Activated CD8-positive, alpha-beta memory T cell treated with anti-CD3 and anti-CD28 coated beads, Interleukin-2, amount 50 U/mL, for 1 hour (primary cell): Measurements from ENCODE around the gene SCARF1.
A peak's percentile ranks its signal among the peaks of the same experiment; 100 is the strongest.

ENCODE experiments used
- DNase-seq: peaks from one replicate; pipeline ENCODE4 v3.0.0-alpha.2; 2020; ENCODE audit errors: extremely low read depth

The SCARF1 gene

GRCh38 chr17:1629504-1630310 lies 15.8 kb downstream of the SCARF1 start:
- DNase-seq = peak; percentile 48

DNA sequence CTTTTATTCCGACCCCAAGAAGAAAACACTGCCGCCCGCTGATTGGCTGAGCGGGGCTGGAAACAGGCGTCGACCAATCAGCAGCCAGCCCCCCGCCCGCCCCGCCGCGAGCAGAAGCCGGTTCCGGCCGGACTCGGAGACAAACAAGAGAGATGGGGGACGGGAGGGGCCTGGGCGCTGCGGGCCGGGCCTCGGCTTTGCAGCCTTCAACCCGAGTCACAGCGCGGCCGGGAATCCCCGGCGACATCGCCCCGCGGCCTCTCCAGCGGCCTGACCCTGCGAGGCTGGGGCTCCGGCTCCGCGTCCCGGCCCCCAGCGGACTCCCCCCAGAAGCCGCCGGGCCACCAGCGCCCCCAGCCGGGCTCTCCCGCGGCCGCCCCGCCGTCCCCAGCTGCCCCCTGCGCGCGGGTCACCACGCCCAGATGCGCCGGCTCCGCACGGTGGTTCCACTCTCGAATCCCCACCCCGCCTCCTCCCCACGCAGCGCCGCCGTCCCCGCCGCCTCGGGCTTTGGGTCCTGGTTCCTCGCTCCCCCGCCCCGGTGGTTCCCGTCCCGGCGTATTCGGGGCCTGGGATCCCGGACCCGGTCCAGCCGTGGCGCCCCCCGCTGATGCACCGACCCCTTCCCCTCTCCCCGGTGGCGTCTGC lies 16.6 kb downstream of the SCARF1 start:
- DNase-seq = peak; percentile 70

- DNase-seq = no peak
Observed at GRCh38 chr17:1627982-1628855, 17.3 kb downstream of the SCARF1 start, which contains the start of gene SLC43A2. Gene SLC43A2, minus strand, starts transcription at chr17:1628834. Its CDS starts 960 bp downstream, at chr17:1627874.

- DNase-seq = no peak
Observed at GRCh38 chr17:1627182-1627981, 18.1 kb downstream of the SCARF1 start.

- no peak for DNase-seq
Observed at GRCh38 chr17:1626333-1626732, 19.2 kb downstream of the SCARF1 start.

- no peak for DNase-seq
Observed at GRCh38 chr17:1625581-1625980, 20.0 kb downstream of the SCARF1 start.

GRCh38 chr17:1625053-1625452 lies 20.5 kb downstream of the SCARF1 start:
- DNase-seq = no peak

- no peak for DNase-seq
Observed at GRCh38 chr17:1624650-1625049, 20.9 kb downstream of the SCARF1 start.

GRCh38 chr17:1623057-1623630 lies 22.4 kb downstream of the SCARF1 start:
- DNase-seq = no peak

- no peak for DNase-seq
Observed at GRCh38 chr17:1621273-1621954, 24.1 kb downstream of the SCARF1 start.

- DNase-seq = no peak
Observed at GRCh38 chr17:1620486-1620885, 25.0 kb downstream of the SCARF1 start.

GRCh38 chr17:1617620-1618174 lies 27.8 kb downstream of the SCARF1 start:
- DNase-seq = no peak

DNA sequence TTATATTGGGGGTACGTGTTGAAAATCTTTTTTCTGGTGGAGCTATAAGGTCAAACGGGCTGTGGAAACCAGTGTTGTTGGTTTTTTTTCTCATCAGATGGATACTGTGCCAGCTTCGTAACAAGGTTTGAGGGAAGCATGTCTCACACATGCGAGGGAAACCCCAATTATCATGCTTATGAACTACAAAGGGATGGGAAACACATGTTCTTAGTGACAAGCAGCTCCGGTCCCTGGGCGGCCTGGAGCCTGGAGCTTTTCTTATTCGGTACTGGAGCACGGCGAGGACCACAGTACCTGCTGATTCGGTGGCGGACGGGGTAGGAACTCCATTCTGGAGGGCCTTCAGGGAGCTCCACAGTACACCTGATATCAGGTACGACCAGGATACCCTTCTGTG lies 29.4 kb downstream of the SCARF1 start:
- DNase-seq = no peak

GRCh38 chr17:1612400-1612799 lies 33.1 kb downstream of the SCARF1 start:
- no peak for DNase-seq

GRCh38 chr17:1611715-1612114 lies 33.8 kb downstream of the SCARF1 start:
- no peak for DNase-seq

- no peak for DNase-seq
Observed at GRCh38 chr17:1608676-1609075, 36.9 kb downstream of the SCARF1 start.

- no peak for DNase-seq
Observed at GRCh38 chr17:1607971-1608320, 37.6 kb downstream of the SCARF1 start.

GRCh38 chr17:1606352-1606985 lies 39.1 kb downstream of the SCARF1 start:
- DNase-seq = no peak

DNA sequence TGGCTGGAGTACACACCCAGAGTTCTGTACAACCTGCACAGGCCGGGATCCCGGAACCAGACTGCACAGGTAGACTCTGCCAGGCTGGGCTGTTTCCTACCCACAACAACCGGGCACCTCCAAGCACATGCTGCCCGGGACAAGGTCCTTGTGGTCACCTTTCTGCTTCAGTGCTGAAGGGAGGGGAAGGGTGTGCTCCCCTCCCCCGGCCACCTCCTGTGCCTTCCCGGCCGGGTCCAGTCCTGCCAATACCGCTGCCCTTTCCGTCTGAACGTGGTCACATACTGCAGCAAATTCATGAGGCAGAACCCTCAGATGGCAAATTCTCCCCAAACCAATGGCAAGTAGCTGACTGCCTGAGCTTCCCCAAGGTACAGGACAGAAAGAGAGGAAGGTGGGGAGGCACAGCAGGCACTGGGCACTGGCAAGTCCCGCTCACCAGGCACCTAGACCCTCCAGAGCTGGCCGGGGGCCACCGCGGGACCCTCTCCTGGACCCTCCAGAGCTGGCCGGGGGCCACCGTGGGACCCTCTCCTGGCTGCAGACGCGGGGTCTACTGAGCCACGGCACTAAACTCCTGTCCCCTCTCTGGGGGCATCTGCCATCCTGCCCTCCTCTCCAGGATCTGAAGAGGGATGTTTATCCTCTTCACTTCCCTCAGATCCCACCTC lies 39.7 kb downstream of the SCARF1 start:
- DNase-seq = no peak
